ENCODE results near the gene CLEC16A. TPM values are rescaled to one million over a fixed set of nuclear protein-coding genes. Genes with fewer than 3 reads are reported as not detected.

CLEC16A gene
- total RNA-seq, 1 donor from 2014 or later, result 38.8 TPM

DNA sequence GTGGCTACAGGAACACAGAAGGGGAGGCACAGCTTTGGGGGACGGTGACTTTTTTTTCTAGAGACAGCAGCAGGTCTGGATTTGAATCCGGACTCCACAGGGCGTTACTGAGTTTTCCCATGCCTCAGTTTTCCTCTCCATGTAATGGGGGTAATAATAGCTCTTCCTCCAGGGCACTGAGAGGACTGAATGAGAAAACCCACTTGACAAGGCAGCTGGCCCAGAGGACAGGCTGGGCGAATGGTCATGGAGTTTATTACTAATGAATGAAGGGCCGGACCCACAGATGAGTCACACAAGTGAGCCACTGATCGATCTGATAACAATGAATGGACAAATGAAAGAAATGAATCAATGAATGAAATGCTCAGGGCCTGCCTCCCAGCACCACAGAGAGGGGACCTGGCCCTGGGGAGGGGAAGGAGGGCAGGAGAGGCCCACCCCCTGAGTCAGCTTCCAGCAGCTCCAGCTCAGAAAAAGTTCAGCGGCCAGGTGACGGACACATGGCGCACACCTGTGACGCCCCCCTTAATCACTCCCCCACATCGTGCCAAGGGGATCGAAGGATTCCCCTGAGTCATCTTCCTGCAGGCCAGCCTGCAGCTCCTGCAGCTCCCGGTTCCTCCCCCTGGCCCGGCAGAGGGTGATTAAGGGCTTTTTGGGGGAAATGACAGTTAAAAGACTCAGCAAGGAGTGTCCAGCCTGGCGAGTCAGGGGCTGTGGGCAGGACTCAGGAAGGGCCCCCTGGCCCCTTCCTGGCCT lies 257.3 kb downstream of the CLEC16A start:
- no peak for DNase-seq (ENCODE audit: low spot score)

DNA sequence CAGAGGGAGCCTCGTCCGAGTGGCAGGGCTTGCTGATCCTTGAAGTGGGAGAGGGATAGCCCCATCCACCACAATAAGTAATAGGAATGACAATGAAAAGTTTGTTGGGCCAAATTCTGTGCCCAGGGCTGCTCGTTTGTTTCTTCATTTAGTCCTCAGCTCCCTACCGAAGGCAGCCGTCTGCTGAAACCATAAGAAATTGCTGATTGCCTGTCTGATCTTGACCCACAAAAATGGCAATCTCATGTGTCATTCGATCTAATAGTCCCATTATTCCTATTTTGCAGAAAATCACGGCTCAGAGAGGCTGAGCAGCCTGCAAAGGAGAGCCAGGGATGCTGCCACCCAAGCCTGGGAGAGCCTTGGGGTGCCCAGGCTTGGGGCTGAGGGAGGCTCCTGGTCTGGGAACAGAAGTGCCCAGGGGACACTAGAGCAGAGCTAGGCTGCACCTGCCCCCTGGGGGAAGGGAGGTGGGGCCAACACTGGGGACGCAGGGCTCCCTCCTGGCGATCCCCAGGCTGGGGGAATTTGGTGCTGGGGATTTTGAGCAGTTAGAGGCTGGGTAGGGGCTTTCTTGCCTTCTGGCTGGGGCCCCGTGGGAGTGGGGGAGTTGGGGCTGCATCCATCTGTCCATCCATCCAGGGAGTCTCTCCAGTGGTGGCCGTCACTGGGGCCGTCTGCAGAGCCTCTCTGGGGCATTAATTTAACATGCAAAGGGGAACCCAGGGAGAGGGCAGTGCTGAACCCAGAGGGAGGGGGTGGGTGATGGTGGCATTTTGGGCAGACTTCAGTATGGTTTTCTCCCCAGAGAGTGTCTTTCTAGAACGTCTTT lies 258.1 kb downstream of the CLEC16A start:
- DNase-seq (ENCODE audit: low spot score), result no peak

DNA sequence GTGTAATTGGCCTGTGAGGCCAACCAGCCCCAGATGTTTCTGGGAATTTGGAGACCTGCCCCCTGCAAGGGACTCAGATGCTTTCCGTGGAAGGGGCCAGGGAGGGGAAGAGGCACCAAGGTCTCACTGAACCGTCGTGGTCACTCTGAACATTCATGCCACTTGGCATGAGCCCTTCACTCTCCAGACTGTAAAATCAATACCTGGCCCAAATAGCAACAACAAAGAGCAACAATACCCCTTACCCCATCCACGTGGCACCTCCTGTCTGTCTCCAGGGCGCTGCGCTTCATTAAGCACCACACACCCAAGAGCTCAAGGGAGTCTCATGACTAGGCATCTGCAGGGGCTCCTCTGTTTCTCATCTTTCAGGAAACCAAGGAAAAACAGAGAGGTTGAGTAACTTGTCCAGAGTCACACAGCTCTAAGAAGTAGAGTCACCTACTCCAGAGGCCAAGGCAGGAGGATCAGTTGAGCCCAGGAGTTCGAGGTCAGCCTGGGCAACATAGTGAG lies 258.8 kb downstream of the CLEC16A start:
- DNase-seq (ENCODE audit: low spot score), result no peak

DNA sequence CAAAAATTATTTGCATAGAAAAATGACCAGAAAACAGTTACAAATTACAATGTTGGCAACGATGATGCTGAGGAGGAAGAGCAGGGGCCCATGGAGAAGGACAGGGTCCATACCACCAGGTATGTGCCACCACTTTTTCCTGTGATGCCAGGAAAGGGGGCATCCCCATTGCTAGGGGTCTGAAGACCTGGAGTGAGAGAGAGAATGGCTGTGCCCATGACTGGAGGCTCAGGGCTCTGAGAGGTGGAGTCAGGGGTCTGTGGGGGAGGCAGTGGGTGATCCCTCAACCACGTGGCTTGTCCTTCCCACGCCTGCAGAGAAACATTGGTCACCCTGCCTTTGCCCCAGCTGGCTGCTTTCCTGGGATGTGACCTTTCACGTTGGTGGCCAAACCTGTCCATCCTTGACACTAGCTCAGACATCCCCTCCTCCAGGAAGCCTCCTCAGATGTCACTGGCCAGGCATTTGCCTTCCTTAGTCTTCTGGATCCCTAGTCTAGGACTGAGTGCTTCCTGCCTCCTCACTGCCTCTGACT lies 260.2 kb downstream of the CLEC16A start:
- DNase-seq (ENCODE audit: low spot score), result no peak

DNA sequence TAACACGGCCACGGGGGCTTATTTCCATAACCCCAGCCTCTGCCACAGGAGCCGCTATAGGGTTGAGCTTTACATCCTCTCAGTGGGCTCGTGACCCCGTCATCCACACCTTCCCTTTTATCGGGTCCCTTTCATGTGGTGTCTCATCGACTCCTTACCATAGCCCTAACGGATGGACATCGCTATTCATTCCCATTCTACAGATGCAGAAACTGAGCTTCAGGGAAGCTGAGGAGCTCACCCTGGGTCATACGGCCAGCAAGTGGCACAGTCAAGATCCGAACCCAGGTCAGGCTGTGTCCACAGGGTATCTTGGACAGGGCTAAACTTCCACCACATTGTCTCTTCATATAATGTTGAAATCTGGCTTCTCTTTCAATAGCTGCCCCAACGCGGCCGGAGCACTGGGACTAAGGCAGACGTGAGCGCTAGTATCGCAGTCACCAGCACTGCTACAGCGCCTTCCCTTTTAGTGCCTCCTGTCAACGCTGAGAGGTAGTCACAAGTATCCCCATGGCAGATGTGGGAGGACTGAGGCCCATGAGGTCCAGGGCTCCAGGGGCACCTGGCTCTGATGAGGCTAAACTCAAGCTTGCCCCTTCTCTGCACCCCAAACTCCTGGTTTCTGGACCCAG lies 260.8 kb downstream of the CLEC16A start:
- no peak for DNase-seq (ENCODE audit: low spot score)

DNA sequence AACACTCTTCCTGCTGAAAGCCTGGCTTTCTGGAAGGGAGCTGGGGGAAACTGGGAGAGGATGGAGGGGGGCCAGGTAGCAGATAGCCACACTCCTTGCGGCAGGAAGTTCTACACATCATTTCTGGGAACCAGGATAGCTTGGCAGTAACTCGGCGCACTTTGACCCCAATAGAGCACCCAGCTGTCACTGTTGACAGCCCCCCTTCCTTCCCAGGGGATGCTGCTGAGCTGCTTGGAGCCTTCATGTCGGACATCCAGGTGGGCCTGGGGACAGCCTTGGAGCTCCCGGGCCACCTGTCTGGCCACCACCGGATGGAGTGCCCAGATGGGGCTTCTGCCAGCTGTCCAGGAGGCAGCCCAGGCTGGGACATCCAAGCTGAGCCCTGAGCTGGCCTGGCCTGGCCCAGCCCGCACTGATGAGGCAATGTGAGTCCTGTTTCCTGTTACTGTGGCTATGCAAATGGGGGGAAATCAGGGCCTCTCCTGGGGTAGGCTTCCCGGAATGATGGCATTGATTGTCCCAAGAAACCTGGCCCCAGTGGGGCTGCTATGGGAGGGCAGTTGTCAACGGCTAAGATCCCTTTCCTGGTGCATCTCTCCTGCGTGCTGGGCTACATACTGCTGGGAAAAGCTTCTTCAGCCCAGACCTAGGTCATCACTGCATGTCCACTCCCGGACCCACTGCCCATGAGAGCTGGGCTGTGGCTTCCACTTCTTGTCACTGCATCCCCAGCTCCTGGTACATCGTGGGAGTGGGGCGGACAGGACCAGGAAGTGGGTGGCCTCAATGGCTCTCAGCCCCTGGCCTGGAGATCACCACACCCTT lies 261.6 kb downstream of the CLEC16A start:
- DNase-seq (ENCODE audit: low spot score), result no peak

DNA sequence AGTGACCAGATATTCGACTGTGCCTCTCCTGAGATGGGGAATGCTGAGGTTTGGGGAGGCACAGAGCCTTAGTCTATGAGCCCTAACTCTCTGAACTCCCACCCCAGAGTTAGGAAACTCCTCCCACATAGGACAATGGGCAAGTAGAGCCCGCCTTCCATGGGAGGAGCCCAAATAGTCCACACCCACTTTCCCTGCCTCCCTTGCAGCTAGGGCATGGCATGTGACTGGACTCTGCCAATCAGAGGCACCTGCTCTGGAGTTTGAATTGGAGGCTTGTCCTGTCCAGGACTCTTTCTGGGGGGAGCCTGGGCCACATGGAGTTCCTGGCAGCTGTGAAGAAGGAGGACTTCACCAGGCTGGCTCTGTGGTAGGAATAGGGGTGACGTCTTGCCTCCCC lies 263.3 kb downstream of the CLEC16A start:
- DNase-seq (ENCODE audit: low spot score), result no peak

DNA sequence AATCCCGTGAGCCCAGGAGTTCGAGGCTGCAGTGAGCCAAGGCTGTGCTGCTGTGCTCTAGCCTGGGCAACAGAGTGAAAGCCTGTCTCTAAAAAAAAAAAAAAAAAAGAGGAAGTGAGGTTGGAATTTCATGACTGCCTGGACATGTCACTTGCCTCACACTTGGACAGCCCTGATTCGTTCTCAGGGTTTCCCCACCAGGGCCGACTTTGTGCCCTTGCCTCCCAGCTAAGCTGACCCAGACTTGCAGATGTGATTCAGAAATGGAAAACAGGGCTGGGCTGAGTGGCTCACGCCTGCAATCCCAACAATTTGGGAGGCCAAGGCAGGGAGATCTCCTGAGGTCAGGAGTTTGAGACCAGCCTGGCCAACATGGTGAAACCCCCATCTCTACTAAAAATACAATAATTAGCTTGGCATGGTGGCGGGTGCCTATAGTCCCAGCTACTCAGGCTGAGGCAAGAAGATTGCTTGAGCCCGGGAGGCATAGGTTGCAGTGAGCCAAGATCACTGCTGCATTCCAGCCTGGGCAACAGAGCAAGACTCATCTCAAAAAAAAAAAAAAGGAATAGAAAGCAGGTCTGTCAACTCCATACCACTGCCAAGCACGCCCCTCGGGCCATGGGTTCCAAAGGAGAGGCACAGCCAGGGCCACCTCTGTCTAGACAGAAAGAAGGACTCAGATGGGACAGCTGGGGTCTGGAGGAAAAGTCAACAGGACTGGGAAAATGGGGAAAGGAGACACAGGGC lies 264.7 kb downstream of the CLEC16A start:
- DNase-seq (ENCODE audit: low spot score), result no peak

DNA sequence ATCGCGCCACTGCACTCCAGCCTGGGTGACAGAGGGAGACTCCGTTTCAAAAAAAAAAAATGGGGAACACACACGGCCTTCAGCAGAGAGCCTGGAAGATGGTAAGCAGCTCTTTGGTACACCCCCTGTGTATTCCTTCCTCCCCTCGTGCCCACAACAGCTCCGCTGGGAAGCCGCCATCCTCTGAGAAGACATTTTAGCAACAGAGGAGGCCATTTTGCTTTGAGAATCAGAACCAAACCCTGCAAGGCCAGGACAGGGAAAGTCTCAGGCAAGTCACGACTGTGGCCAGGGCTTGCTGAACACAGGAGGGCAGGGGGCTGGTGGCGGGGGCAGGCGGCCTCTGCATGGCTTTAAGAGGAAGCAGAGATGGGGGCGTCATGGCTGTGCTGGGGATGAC lies 265.9 kb downstream of the CLEC16A start:
- DNase-seq (ENCODE audit: low spot score), result no peak

DNA sequence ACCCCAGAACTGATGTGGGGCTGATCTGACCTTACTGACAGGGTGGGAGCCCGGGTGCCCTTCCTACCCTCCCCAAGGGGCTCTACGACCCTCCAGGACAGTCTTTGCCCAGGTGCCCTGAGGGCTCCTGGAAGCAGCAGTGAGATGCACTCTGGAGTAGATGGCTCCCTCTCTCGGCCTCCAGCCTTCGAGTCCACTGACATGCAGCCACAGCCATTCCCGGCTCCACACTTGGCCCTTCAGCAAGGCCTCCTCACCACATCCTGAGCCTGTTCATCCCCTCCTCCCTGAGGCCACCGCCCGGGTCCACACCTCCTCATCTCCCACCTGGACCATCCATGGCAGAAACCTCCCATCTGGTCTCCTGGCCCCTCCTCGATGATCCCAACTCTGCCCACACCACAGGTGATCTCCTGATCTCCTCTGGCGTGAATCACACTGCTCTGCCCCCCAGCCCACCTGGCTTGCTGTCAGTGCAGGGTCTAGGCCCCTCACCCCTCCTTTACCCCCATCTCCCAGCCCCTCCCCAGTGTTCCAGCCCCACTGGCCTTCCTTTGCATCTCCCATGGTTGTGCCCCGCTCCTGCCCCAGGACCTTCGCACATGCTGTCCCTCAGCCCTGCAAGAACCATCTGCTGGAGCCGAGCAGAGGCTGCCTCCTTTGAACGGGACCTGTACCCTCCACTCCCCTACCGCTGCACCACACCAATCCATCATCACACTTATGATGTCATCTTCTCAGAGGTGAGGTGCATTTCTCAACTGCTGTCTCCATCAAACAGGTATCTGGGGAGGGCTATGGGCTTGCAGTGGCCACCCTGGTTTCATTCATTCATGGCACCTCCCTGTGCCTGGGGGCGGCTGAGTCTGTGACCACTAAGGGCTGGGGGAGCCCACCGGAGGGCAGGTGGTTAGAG lies 267.0 kb downstream of the CLEC16A start:
- no peak for DNase-seq (ENCODE audit: low spot score)

DNA sequence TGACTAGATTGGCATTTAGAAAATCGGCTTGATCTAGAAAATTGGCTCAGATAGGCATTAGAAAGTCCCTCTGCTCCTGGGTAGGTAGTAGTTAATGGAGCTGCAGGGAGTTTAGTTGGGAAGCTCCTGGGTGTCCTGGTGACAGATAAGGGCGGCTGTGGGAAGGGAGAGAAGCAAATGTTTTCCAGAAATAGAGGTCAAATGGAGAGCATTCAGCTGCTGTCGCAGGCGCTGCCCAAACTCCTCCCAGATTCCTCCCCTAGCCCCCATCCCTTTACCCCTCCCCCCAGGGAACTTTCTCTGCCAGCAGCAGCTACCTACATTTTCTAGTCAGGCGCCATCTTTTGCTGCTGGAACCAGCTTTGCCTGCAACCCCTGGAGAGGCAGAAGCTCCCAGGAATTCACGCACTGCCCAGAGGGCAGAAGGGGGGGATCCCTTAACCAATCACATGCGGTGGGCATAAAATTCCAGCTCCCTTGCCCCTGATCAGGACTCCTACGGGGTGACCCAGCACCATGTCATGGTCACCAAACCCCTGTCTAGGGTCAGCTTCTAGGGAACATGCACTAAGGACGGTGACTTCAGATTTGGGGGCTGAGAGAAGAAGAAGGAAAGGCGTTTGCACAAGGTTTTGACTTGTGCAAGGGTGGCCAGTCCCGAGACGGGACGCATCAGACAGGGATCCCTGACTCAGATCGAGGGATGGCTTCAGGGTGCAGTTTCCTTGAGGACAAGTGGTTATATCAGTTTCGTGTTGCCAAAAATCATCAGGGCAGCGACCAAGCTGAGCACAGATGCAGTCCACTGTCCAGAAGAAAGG lies 267.8 kb downstream of the CLEC16A start:
- no peak for DNase-seq (ENCODE audit: low spot score)

DNA sequence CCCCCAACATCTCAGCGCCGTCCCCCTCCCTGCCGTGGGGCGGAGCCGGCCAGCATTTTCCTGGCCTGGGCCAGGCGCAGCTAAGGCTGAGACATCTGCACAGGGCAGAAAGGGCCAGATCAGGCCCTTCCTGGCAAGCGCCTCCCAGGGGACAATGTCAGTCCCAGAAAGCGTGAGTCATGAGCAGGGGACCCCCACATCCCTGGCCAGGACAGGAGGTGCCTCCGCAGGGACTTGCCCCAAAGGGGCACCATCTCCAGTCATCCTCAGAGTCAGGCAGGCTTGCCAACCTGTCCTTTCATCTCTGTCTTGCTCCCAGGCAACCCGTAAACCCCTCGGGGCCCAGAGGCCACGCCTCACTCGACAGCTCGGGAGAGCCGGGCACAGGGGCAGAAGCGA lies 268.4 kb downstream of the CLEC16A start:
- DNase-seq (ENCODE audit: low spot score), result no peak

DNA sequence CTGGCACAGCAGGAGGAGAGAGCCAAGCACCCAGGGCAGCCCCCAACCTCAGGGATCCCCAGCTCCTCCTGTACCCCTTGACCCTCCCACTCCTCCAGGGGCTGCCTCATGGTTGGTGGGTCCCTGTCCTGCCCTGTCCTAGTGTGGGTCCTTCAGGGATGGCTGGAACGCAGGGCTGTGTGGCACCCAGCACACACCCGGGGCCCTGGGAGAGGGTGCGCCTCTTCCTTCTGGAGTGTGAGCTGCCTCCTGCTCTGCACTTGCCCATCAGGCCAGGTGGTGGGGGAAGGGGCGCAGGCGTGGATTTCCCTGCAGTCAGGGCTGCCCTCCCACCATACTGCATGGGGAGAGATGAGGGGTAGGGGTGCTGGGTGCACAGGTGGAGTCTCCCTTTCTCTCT lies 269.0 kb downstream of the CLEC16A start:
- no peak for DNase-seq (ENCODE audit: low spot score)

DNA sequence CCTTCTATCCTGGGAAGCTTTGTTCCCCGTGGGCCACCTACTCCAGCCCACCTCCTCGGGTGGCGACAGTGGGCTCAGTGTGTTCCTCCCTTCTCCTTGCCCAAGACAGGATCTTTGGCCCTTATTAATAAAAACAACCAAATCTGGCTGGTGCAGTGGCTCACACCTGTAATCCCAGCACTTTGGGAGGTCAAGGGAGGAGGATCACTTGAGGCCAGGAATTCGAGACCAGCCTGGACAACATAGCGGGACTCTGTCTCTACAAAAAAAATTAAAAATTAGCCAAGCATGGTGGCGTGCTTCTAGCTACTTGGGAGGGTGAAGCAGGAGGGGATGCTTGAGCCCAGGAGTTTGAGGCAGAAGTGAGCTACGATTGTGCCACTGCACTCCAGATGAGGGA lies 269.4 kb downstream of the CLEC16A start:
- DNase-seq (ENCODE audit: low spot score), result no peak

DNA sequence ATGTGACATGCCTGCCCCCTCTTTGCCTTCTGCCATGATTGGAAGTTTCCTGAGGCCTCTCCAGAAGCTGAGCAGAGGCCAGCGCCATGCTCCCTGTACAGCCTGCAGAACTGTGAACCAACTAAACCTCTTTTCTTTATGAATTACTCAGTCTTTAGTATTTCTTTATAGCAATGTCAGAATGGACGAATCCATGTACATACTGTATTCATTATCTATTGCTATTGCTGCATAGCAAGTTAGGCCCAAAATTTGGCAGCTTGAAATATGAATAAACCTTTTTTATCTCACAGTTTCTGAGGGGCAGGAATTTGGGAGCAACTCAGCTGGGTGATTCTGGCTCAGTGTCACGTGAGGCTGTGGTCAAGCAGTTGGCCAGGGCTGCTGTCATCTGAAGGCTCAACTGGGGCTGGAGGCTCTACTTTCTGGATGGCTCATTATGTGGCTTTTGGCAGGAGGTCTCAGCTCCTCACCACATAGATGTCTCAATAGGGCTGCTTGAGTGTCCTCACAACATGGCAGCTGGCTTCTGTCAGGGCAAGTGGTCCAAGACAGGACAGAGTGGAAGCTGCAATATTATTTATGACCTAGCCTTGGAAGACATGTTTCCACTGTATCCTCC lies 271.7 kb downstream of the CLEC16A start:
- no peak for DNase-seq (ENCODE audit: low spot score)

DNA sequence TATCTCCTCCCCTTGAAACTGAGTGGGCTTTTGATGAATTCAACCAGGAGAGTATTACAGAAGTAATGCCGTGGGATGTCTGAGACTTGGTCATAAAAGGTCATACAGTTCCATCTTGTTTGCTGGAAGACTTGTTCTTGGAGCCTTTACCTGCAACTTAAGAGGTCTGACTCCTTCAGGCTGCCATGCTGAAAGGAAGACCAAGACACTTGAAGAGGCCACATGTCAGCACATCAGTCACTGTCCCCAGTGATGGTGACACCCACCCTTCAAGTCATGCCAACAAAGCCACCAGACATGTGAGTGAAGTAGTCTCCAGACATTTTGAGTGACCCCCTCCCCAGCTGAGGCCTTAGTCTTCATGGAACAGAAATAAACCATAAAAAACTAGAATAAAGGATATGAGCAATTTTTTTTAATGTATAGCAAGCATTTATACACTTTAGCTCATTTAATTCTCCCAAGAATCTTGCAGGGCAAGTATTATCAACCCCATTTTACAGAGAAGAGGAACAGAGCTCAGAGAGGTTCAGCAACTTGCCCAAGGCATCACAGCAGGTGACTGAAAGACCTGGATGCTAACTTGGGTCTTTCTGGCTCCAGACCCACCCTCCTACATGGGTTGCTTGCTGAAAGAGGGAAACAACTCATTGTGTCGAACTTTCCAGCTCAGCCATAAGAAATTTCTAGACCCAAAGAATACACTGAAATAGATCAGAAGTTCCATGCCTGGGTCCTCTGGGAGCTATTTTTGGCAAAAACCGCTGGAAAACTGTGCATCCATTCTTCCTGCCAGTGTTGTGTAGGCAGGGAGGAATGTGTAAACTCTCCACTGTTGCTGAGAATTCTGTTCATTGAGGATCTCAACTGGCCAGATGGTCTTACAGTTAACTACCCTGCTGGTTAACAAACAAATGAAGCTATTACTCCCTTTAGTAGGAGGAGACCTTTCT lies 273.6 kb downstream of the CLEC16A start:
- DNase-seq (ENCODE audit: low spot score), result no peak

DNA sequence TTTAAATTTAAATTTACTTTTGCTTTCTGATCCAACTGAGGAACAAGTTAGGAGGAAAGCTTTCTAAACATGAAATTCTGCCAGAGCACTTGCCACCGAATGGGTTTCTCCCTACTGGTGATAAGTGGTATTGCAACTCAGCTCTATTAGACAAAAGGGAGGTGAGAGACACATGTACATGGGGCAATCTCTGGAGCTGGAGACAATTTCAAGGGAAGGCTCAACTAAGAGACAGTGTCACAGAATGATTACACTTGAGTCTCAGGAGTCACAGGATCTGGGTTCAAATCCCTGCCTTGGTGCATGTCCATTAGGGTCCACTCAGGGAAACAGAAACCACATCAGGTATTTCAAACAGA lies 274.2 kb downstream of the CLEC16A start:
- no peak for DNase-seq (ENCODE audit: low spot score)
